Activated CD4-positive, alpha-beta T cell treated with anti-CD3 and anti-CD28 coated beads, Interleukin-2, amount 50 U/mL, for 24 hours (primary cell): ENCODE results near the gene CTCF.

Experiments
- DNase-seq, 2 donors: peaks; one replicate each; pipeline ENCODE4 v3.0.0-alpha.2; 2020; ENCODE audit warnings: low read depth in 1 of 2, low spot score in 1 of 2

Gene CTCF

GRCh38 chr16:67548265-67549126 lies 13.8 kb upstream of the CTCF start:
- no peak for DNase-seq

DNA sequence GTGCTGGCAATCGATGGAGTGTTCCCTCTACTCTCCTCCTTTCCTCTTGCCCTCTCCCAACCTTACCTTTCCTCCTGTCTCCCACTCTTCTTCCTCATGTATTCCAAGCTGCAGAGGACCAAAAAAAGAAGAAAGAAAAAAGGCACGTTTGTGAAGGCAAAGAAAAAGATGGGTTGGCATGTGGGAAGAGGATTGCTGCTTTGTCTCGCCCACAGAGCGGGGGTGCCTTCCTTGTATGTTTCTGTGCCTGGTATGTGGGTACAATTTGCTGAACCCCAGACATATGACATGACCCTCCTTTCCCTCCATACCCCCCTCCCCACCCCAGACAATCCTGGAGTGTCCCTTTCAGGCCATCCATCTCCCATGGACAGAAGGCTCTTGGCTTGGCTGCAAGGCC lies 13.1 kb upstream of the CTCF start:
- no peak for DNase-seq

DNA sequence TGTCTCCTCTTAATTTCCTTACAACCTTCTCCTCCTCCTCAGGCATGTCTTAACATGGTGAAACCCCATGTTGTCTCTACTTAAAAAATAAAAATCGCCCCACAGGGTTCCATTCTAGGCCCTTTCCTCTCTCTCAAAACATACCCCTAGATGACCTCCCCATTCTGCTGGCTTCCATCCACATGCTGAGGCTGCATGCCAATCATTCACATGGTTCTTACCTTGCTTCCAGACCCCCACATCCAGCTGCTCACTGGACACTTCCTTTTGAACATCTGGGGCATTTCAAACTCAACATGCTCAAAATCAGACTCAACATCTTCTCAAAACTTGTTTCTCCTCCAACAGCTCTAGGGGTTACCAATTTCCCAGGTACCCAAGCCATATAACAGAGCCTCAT lies 12.4 kb upstream of the CTCF start:
- DNase-seq = no peak

DNA sequence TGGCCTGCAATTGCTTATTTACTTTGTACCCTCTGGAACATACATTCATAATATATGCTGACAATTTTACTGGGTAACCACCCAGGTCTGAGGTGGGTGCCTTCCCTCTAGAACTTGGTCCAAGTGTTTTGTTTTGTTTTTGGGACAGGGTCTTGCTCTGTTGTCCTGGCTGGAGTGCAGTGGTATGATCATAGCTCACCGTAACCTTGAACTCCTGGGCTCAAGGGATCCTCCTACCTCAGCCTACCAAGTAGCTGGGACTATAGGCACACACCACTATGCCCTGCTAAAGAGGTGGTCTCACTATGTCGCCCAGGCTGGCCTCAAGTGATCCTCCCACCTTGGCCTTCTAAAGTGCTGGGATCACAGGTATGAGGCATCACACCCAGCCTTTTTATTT lies 11.2 kb upstream of the CTCF start:
- no peak for DNase-seq

- DNase-seq = no peak
These were observed 10.4 kb upstream of the CTCF start for GRCh38 chr16:67551972-67552371.

- no peak for DNase-seq
These were observed 9.8 kb upstream of the CTCF start for GRCh38 chr16:67552476-67552875.

GRCh38 chr16:67555795-67556212 lies 6.5 kb upstream of the CTCF start:
- DNase-seq = no peak

DNA sequence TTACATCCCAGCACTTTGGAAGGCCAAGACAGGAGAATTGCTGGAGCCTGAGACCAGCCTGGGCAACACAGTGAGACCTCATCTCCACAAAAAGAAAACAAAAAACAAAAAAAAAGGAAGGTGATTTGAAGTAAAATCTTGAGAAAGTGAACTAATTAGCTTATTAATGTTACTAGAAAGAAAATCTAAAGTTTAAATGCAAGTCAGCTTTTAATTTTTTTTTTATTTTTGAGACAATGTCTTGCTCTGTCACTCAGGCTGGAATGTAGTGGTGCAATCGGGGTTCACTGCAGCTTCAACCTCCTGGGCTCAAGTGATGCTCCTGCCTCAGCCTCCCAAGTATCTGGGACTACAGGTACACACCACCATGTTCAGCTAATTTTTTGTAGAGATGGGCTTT lies 3.5 kb upstream of the CTCF start:
- no peak for DNase-seq

DNA sequence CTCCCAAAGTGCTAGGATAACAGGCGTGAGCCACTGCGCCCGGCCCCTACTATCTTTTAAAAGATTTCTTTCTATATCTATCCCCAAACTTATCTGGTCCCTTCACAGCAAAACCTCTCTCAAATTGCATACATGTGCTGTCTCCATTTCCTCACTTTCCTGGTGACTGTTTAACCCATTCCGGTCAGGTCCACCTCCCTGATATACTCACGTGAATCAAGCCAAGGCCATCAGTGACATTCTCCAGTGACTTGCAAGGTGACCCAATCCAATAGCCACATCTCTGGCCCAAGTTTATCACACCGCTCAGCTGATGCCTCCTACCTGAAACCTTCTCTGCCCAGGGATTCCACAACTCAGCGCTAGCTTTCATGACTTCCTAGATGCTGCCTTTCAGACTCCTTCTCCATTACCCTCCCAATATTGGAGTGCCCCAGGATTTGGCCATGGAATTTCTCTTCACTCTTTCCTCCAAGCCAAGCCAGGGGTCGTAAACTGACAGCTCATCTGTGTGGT lies 1.4 kb upstream of the CTCF start:
- no peak for DNase-seq

- DNase-seq = no peak
These were observed 864 bp upstream of the CTCF start for GRCh38 chr16:67561501-67561823.

- peak; percentile 90 to 95 for DNase-seq
These were observed 351 bp upstream of the CTCF start for GRCh38 chr16:67561824-67562525.

DNA sequence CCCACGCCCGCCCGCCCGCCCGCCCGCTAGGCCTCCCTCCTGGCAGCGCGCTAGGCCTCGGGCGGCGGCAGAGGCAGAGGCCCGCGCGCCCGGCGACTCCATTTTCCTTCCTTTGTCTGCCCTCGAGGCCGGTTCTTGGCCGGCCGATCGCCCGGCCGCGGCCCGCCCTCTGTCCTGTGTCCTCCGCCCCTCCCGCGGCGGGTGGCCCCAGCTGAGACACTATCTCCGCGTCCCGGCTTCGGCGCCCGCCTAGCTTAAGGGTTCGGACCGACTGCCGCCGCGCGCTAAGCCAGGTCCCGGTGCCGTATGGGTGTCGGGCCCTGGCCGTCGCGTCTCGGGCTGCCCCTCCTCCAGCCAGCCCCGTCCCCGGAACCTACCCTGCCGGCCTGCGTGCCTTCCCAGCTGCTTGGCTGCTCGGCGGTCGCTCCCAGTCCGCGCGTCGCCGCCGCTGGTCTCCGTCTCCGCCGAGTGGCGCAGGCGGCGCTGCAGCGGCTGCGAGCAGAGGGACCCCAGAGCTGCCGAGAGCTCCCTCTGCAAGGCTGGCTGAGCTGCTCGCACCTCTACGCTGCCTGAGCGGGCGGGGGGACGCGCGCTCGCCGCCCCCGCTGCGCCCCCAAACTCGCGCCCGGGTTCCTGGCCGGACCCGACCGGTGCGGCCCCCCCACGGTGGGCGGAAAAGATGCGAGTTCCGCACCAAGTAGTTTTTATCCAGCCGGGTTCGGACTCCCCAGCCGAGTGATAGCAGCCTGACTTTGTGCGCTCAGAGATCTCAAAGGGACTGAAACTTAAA lies 787 bp downstream of the CTCF start:
- peak in 1 of 2 donors; percentile 44 for DNase-seq

DNA sequence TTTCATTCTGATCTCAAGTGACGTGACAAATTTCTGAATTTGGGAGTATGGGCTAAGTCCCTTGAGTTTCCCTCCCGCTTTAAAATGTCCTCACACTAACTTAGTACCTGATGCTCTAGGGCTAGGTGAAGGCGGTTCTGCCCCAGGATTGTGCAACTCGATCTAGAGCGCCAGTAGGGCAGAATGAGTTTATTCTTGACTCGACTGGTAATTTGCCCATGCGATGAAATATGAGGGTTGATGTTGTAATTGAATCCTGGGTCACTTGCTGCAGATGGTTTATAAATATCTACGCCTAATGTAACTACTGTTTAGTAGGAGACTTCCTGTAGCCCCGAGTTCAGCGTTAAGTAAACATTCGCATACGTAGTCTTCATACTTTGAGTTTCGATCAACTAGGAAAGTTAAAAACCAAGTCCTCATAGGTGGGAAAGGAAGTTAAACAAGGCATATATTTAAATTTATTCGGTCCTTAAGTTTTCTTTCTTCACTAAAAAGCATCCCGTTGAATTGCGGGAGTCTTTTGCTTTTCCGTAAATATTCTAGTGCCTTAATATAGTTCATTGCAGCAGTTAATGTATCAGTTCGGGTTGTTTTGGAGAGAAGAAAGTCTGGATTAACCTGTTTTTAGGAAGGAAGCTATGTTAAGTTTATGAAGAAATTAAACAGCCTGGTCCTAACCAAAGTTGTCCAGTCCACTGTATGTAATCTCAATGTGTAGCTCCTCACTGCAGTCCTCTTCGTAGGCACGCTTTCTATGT lies 1.6 kb downstream of the CTCF start:
- DNase-seq = no peak

DNA sequence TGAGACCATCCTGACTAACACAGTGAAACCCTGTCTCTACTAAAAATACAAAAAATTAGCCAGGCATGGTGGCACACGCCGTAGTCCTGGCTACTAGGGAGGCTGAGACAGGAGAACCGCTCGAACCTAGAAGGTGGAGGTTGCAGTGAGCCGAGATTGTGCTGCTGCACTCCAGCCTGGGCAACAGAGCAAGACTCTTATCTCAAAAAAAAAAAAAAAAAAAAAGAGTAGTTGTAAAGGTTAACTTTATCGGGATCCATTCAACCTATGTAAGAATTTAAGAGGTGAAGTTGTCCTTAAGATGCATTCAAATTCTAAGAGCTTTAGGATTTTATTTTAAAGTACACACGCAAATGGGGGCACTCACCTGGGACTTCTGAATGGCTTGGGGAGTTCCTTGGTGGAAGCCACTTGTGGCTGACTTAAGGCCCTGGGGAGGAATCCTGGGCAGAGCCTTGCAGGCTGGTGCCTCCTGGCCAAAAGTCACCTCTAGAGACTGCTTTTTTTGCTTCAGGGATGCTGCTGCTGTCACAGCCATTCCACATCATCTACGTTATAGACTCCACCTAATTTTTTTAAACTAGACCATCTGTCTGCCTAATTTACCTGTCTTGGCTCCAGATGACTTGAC lies 3.3 kb downstream of the CTCF start:
- no peak for DNase-seq

DNA sequence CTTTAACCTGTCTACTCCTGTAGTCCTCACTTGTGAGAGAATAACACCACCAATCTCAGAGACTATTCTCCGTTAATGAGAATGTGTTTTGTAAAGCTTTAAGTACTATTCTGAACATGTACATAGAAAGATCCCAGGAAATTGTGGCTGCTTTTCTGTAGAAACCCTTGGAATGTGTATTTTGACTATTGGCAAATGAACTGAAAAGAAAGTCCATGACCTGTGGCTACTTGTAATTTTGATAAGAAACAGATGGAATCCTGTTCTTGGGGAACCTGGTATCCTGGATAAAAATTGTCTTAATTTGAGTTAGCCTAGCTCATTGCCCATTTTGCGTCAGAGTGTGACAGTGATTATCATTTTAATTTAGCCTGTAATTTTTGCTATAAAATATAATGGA lies 9.1 kb downstream of the CTCF start:
- DNase-seq = no peak

- no peak for DNase-seq
These were observed 9.7 kb downstream of the CTCF start for GRCh38 chr16:67571981-67572431.

- DNase-seq = no peak
These were observed 17.4 kb downstream of the CTCF start for GRCh38 chr16:67579686-67580085.

DNA sequence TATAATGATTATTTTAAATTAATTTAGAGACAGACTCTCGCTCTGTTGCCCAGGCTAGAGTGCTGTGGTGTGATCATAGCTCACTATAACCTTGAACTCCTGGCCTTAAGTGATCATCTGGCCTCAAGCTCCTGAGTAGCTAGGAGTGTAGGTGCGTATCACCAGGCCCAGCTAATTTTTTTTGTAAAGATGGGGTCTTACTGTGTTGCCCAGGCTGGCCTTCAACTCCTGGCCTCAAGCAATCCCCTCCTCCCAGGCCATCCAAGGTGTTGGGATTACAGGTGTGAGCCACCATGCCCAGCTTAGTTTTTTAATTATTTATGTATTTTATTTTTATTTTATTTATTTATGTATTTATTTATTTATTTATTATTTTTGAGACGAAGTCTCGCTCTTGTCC lies 17.9 kb downstream of the CTCF start:
- no peak for DNase-seq

GRCh38 chr16:67593288-67593687 lies 31.0 kb downstream of the CTCF start:
- DNase-seq = no peak

DNA sequence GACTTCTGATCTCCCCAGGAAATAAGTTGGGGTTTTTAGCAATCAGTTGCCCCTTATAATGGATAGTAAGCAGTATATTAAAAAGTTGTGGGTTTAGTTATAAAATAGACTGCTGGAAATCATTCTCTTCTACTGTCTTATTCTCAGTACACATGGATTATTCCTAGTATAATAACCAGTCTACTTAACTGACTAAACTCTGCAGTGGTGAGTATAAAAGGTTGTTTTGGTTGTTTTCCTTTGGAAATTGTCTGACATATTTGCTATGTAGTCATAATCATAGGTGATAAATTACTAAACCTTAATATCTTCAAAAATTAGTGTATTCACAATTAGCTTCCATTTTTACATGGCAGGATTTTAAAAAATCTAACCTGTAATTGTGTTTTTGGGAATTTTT lies 31.4 kb downstream of the CTCF start:
- no peak for DNase-seq
